SKM-1 treated with dmso at 0.1 percent for 144 hours (cell line): ENCODE results near the gene CTBP2.

Experiments used
- DNase-seq: peaks from one replicate; lab custom pipeline; 2025; ENCODE audit not compliant: unreplicated experiment; lab: John Stamatoyannopoulos, UW

CTBP2 gene

GRCh38 chr10:125049216-125049881 is 111.0 kb downstream of the CTBP2 start:
- no peak for DNase-seq

- peak; percentile 54 for DNase-seq
Observed at GRCh38 chr10:125048094-125048864, 112.1 kb downstream of the CTBP2 start.

- DNase-seq, result no peak
Observed at GRCh38 chr10:125043841-125044658, 116.3 kb downstream of the CTBP2 start.

GRCh38 chr10:125041856-125042506 is 118.4 kb downstream of the CTBP2 start:
- DNase-seq, result no peak

- DNase-seq, result no peak
Observed at GRCh38 chr10:125039354-125039769, 121.0 kb downstream of the CTBP2 start.

GRCh38 chr10:125038637-125039036 is 121.7 kb downstream of the CTBP2 start:
- DNase-seq, result no peak

- no peak for DNase-seq
Observed at GRCh38 chr10:125037145-125037877, 123.1 kb downstream of the CTBP2 start.

- no peak for DNase-seq
Observed at GRCh38 chr10:125035588-125036295, 124.6 kb downstream of the CTBP2 start.

GRCh38 chr10:125035136-125035535 is 125.2 kb downstream of the CTBP2 start:
- DNase-seq, result no peak

GRCh38 chr10:125034675-125035074 is 125.7 kb downstream of the CTBP2 start:
- no peak for DNase-seq

- no peak for DNase-seq
Observed at GRCh38 chr10:125033146-125033924, 127.0 kb downstream of the CTBP2 start.

- no peak for DNase-seq
Observed at GRCh38 chr10:125032474-125033020, 127.8 kb downstream of the CTBP2 start.

- DNase-seq, result no peak
Observed at GRCh38 chr10:125030567-125031197, 129.7 kb downstream of the CTBP2 start.

- no peak for DNase-seq
Observed at GRCh38 chr10:125029584-125030242, 130.7 kb downstream of the CTBP2 start.

GRCh38 chr10:125027871-125028869 is 132.2 kb downstream of the CTBP2 start:
- DNase-seq, result no peak

- no peak for DNase-seq
Observed at GRCh38 chr10:125026974-125027735, 133.2 kb downstream of the CTBP2 start.
